Kidney (tissue), 14 donors: ENCODE results near the gene CNPY1. TPM values are rescaled to one million over a fixed set of nuclear protein-coding genes. Genes with fewer than 3 reads are reported as not detected.

Source experiments
- DNase-seq, 5 donors: peaks; one replicate each; pipeline ENCODE4 v3.0.0-alpha.2; 2013 to 2020
- FAIRE-seq: peaks from 2 replicates; lab custom pipeline; 2012; peaks lifted over from hg19 to GRCh38; lab: Jason Lieb, UNC
- H3K27ac ChIP-seq, 2 donors: one replicate each; pipeline ENCODE4 v1.7.0; 2013; ENCODE audit warnings: low read depth in 2 of 2, low read length in 2 of 2, inconsistent platforms in 1 of 2
- H3K27me3 ChIP-seq: one replicate; pipeline ENCODE4 v1.7.1; 2013; ENCODE audit warnings: low read length, inconsistent platforms; ENCODE audit not compliant: control insufficient read depth, insufficient read depth
- H3K36me3 ChIP-seq, 3 donors: one replicate each; pipeline versions ENCODE4 v1.7.0 to v1.7.1; 2013; ENCODE audit warnings: low read length in 3 of 3, control low read depth in 1 of 3, inconsistent platforms in 1 of 3; ENCODE audit not compliant: insufficient read depth in 3 of 3, control insufficient read depth in 2 of 3
- H3K4me1 ChIP-seq, 3 donors: one replicate each; pipeline versions ENCODE4 v1.7.0 to v1.7.1; 2013; ENCODE audit warnings: low read length in 3 of 3, inconsistent platforms in 1 of 3, low read depth in 1 of 3; ENCODE audit not compliant: control insufficient read depth in 2 of 3, insufficient read depth in 2 of 3
- H3K4me3 ChIP-seq, 3 donors: one replicate each; pipeline versions ENCODE4 v1.7.0 to v1.8.1; 2013; ENCODE audit warnings: low read length in 3 of 3, control low read depth in 1 of 3, inconsistent platforms in 1 of 3
- H3K9ac ChIP-seq, 3 donors: one replicate each; pipeline versions ENCODE4 v1.7.0 to v1.7.1; 2013; ENCODE audit warnings: low read length in 3 of 3, control low read depth in 1 of 3, inconsistent platforms in 1 of 3
- H3K9me3 ChIP-seq, 3 donors: one replicate each; pipeline versions ENCODE4 v1.7.0 to v1.7.1; 2013; ENCODE audit warnings: low read length in 3 of 3, control low read depth in 1 of 3, inconsistent platforms in 1 of 3; ENCODE audit not compliant: control insufficient read depth in 2 of 3, insufficient read depth in 1 of 3
- CTCF ChIP-seq: IDR thresholded peaks from 3 replicates; pipeline ENCODE4 v1.5.1; 2012; ENCODE audit warnings: mild to moderate bottlenecking, moderate library complexity, borderline replicate concordance; ENCODE audit not compliant: insufficient read depth; ENCODE audit errors: extremely low read depth
- intact Hi-C: fragments of 100-400 bp; cut with DNase I; formaldehyde crosslinking; loops from one replicate; pipeline ENCODE4 v1.11.1; 2022
- polyA plus RNA-seq: library from polyadenylated mRNA; stranded (reverse); fragments of 350-450 nt; fragmentation: Illumina TruSeq; extraction: RNeasy Lipid Tissue Mini Kit (QIAGEN cat#74804); gene quantifications from one replicate; pipeline ENCODE4 v1.2.3, GENCODE V29; 2014; ENCODE audit warnings: low read depth, low replicate concordance; ENCODE audit not compliant: insufficient read depth
- total RNA-seq: library from RNA; stranded (reverse); fragmentation: NEBNext Ultra II Directional; extraction: Animal tissue kit (Norgen Biotek cat#: 25700); gene quantifications from one replicate; pipeline ENCODE4 v1.2.1, GENCODE V29; 2021
- donor health status: control.
- donor health status: control.
- donor health status: control.
- donor health status: control.
- donor health status: control.
- donor health status: DM: yes; HTN: yes; CAD: no.
- donor health status: Normal renal cell carcinoma (clear cell type).

CNPY1 gene
- total and polyA plus RNA-seq, 2 donors from 2014 or later = not detected

DNA sequence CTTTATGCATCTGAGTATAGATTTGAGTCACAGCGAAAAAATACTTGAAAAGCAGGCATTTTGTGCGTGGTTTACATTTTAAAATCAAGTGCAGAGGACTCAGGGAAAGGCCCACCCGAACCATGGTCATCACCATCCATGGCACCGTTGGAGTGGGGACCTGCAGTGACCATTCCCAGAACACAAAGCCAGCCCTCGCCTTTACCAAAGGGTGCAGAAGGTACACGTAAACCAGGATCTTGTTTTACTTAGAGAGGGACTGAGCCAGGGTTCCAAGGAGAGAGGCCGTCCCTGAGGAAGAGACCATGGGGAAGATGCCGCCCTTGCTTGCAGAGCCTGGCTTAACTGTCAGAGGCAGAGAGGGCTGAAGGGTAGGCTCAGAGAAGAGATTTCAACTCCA lies 12.0 kb upstream of the CNPY1 start:
- Histone ChIP-seq H3K27me3 (no peaks in the 10 kb centered on the region), H3K4me1 (no peaks in the 10 kb centered on the region), H3K9ac (no peak overlapping the region), H3K4me3 (no peak overlapping the region), H3K27ac (no peak overlapping the region), H3K36me3 (no peaks in the 10 kb centered on the region), H3K9me3 (no peaks in the 10 kb centered on the region)
- TF ChIP-seq CTCF = no peak
- FAIRE-seq (no peak), DNase-seq (peak in 1 of 5 donors; percentile 8)
- intact Hi-C loops = no loop called here

DNA sequence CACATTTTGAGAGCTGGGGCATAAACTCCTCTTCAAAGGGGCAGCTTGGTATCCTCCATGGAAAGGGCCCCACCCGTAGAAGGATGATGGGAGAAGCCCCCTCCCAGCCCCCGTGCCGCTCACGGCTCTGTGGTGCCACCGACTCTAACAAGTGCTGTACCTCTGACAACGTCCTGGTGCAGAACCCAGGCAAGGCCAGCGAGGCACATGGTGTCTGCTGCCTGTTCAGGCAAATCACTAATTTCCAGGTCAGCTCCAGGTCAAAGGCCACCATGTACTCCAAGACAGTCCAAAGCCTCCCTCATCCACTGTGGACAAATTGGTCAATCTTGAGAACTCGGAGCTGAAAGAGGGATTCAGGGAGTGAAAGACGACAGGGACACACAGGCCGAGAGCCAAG lies 11.4 kb upstream of the CNPY1 start:
- Histone ChIP-seq H3K9ac (no peak overlapping the region), H3K9me3 (no peaks in the 10 kb centered on the region), H3K27ac (no peak overlapping the region), H3K36me3 (no peaks in the 10 kb centered on the region), H3K4me3 (no peak overlapping the region), H3K27me3 (no peaks in the 10 kb centered on the region), H3K4me1 (no peaks in the 10 kb centered on the region)
- DNase-seq = peak in 1 of 5 donors; percentile 63
- TF ChIP-seq CTCF = no peak
- FAIRE-seq = no peak
- intact Hi-C loops = no loop called here

- Histone ChIP-seq H3K9ac (no peak overlapping the region), H3K27me3 (no peaks in the 10 kb centered on the region), H3K9me3 (peaks cover 0 to 4% (median 0%) of the 10 kb centered on the region in 3 donors), H3K36me3 (no peaks in the 10 kb centered on the region), H3K27ac (no peak overlapping the region), H3K4me3 (no peak overlapping the region), H3K4me1 (no peaks in the 10 kb centered on the region)
- no peak for TF ChIP-seq CTCF
- intact Hi-C loops = no loop called here
- no peak for DNase-seq
- no peak for FAIRE-seq
These were observed 10.4 kb upstream of the CNPY1 start for GRCh38 chr7:155556763-155557162.

GRCh38 chr7:155555116-155555695 lies 8.8 kb upstream of the CNPY1 start:
- Histone ChIP-seq H3K27me3 (no peaks in the 10 kb centered on the region), H3K4me1 (no peaks in the 10 kb centered on the region), H3K9ac (no peak overlapping the region), H3K4me3 (no peak overlapping the region), H3K9me3 (peaks cover 0 to 4% (median 0%) of the 10 kb centered on the region in 3 donors), H3K27ac (no peak overlapping the region), H3K36me3 (no peaks in the 10 kb centered on the region)
- DNase-seq (no peak), FAIRE-seq (no peak)
- intact Hi-C loops = no loop called here
- no peak for TF ChIP-seq CTCF
